ENCODE measurements around the gene SPESP1.

GRCh38 chr15:68985361-68985891, 55.1 kb downstream of the SPESP1 start:
- no peak for TF ChIP-seq SP1 (IDR thresholded peaks at IDR 0.05; ENCODE audit: low read depth, low read length)
- no peak for TF ChIP-seq POLR2AphosphoS5 (IDR thresholded peaks at IDR 0.05; ENCODE audit: low read depth, low read length)
- no peak for TF ChIP-seq CTCF (IDR thresholded peaks at IDR 0.05; ENCODE audit: control extremely low read depth in 1 of 3, insufficient read depth in 1 of 3, low read depth in 1 of 3, low read length in 3 of 3)
- TF ChIP-seq SIX5 (IDR thresholded peaks at IDR 0.05; ENCODE audit: low read depth, low read length), result no peak
- TF ChIP-seq ZNF274 (IDR thresholded peaks at IDR 0.05; ENCODE audit: borderline replicate concordance, extremely low read depth, low read length), result no peak
- TF ChIP-seq SP2 (IDR thresholded peaks at IDR 0.05; ENCODE audit: low read length), result no peak
- no peak for TF ChIP-seq CEBPB (IDR thresholded peaks at IDR 0.05; ENCODE audit: low read depth, low read length)
- TF ChIP-seq ATF3 (IDR thresholded peaks at IDR 0.05; ENCODE audit: insufficient read depth, low read depth, low read length), result no peak
- no peak for TF ChIP-seq GTF2F1 (IDR thresholded peaks at IDR 0.05; ENCODE audit: borderline replicate concordance, low read depth, low read length)
- no peak for TF ChIP-seq YY1 (IDR thresholded peaks at IDR 0.05; ENCODE audit: low read depth, low read length)
- TF ChIP-seq TAF1 (IDR thresholded peaks at IDR 0.05; ENCODE audit: low read depth, low read length), result no peak
- TF ChIP-seq SIN3A (conservative IDR thresholded peaks at IDR 0.05 in 1 of 2, IDR thresholded peaks at IDR 0.05 in 1 of 2; ENCODE audit: low read depth in 1 of 2, low read length in 2 of 2), result no peak
- TF ChIP-seq GABPA (IDR thresholded peaks at IDR 0.05; ENCODE audit: borderline replicate concordance, insufficient read depth, low read length), result no peak
